Frontal cortex (tissue), 4 donors: ENCODE results near the gene GALNT13. TPM values are rescaled to one million over a fixed set of nuclear protein-coding genes. Genes with fewer than 3 reads are reported as not detected.

Source experiments
- DNase-seq, 2 donors: peaks; one replicate each; pipeline ENCODE4 v3.0.0; 2012; ENCODE audit warnings: low spot score in 2 of 2
- FAIRE-seq: peaks from 2 replicates; lab custom pipeline; 2012; peaks lifted over from hg19 to GRCh38; lab: Jason Lieb, UNC
- total RNA-seq: library from RNA; depleted of rRNA; stranded (reverse); fragments of >200 nt; gene quantifications from one replicate; pipeline ENCODE4 v1.2.3, GENCODE V29; 2014
- donor health status: control.
- donor health status: control.
- donor health status: control.

GALNT13 gene
- total RNA-seq, 1 donor from 2014 or later = 18.8 TPM

GRCh38 chr2:154195644-154196195 lies 324.0 kb downstream of the GALNT13 start:
- FAIRE-seq (no peak), DNase-seq (no peak)

GRCh38 chr2:154198866-154199265 lies 327.1 kb downstream of the GALNT13 start:
- FAIRE-seq = no peak
- no peak for DNase-seq

GRCh38 chr2:154203206-154203605 lies 331.5 kb downstream of the GALNT13 start:
- no peak for FAIRE-seq

GRCh38 chr2:154203902-154204301 lies 332.2 kb downstream of the GALNT13 start:
- FAIRE-seq = no peak
- no peak for DNase-seq

More at GRCh38 chr2:154203206-154203605, 331.5 kb downstream of the GALNT13 start:
- no peak for DNase-seq

- DNase-seq (no peak), FAIRE-seq (no peak)
Observed at GRCh38 chr2:154207288-154208047, 335.7 kb downstream of the GALNT13 start.

- no peak for FAIRE-seq
- DNase-seq = no peak
Observed at GRCh38 chr2:154223726-154224125, 352.0 kb downstream of the GALNT13 start.

GRCh38 chr2:154226931-154227330 lies 355.2 kb downstream of the GALNT13 start:
- DNase-seq = no peak
- FAIRE-seq = no peak

GRCh38 chr2:154228566-154229280 lies 357.0 kb downstream of the GALNT13 start:
- DNase-seq (no peak), FAIRE-seq (no peak)

GRCh38 chr2:154229966-154230365 lies 358.2 kb downstream of the GALNT13 start:
- no peak for DNase-seq
- no peak for FAIRE-seq

GRCh38 chr2:154231021-154231420 lies 359.3 kb downstream of the GALNT13 start:
- no peak for DNase-seq
- no peak for FAIRE-seq

GRCh38 chr2:154233231-154233630 lies 361.5 kb downstream of the GALNT13 start:
- no peak for FAIRE-seq
- DNase-seq = no peak

GRCh38 chr2:154238252-154238651 lies 366.5 kb downstream of the GALNT13 start:
- no peak for FAIRE-seq
- DNase-seq = no peak

GRCh38 chr2:154240316-154240715 lies 368.6 kb downstream of the GALNT13 start:
- FAIRE-seq (no peak), DNase-seq (no peak)

GRCh38 chr2:154240921-154241379 lies 369.2 kb downstream of the GALNT13 start:
- DNase-seq (no peak), FAIRE-seq (no peak)

GRCh38 chr2:154242687-154243086 lies 371.0 kb downstream of the GALNT13 start:
- FAIRE-seq (no peak), DNase-seq (no peak)

- FAIRE-seq (no peak), DNase-seq (no peak)
Observed at GRCh38 chr2:154243685-154244084, 372.0 kb downstream of the GALNT13 start.

- DNase-seq (no peak), FAIRE-seq (no peak)
Observed at GRCh38 chr2:154244932-154245331, 373.2 kb downstream of the GALNT13 start.

GRCh38 chr2:154247503-154247902 lies 375.8 kb downstream of the GALNT13 start:
- no peak for FAIRE-seq
- no peak for DNase-seq

- no peak for DNase-seq
- FAIRE-seq = no peak
Observed at GRCh38 chr2:154256136-154256535, 384.4 kb downstream of the GALNT13 start.

- no peak for FAIRE-seq
- no peak for DNase-seq
Observed at GRCh38 chr2:154259030-154259429, 387.3 kb downstream of the GALNT13 start.

GRCh38 chr2:154261473-154262027 lies 389.8 kb downstream of the GALNT13 start:
- FAIRE-seq (no peak), DNase-seq (no peak)
